Measurements from ENCODE around the gene PRSS12.

DNA sequence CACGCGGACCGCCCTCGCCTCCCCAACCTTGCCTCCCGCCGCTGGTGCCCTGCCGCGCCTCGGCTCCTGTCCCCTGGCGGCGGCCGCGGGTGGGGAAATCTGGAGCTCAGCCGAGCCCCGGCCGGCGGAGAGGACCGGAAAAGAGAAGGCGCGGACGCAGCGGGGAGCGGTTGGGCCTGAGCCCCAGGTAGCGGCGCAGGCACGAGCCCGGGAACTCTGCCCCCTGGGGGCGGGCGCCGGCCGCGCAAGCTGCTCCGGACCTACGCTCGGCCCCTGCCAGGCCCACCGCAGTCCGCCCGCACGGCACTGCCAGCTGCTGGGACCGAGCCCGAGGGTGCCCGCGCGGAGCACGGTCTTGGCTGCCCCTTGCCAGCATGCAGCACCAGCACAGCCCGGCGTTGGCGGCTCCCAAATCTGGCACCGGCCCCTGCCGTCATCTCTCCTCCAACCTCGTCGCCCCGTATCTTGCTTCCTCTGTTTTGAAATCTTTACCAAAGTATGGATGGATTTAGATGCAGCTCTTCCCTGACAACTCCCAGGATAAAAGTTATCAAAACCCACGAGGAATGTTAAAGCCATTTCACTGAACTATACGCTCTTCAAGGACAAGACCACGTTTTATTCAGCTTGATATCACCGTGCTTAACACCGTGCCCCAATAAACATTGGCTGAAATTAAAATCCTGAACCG lies at the start of gene PRSS12:
- TF ChIP-seq ZNF274 (IDR thresholded peaks at IDR 0.05; ENCODE audit: low read depth, low read length) (no peak), YY1 (IDR thresholded peaks at IDR 0.05; ENCODE audit: insufficient read depth, insufficient read length) (no peak), SUZ12 (IDR thresholded peaks at IDR 0.05; ENCODE audit: extremely low read depth, insufficient read depth, insufficient read length) (no peak)
